Natural killer cell treated with Interleukin-12 subunit alpha and Interleukin-12 subunit beta and Interleukin-15 and Interleukin-18, amount 100 ng/mL, for 72 hours (primary cell): ENCODE results near the gene SMIM1. TPM values are rescaled to one million over a fixed set of nuclear protein-coding genes. Genes with fewer than 3 reads are reported as not detected.

Source experiments
- total RNA-seq, 2 donors: library from RNA; stranded (reverse); gene quantifications; one replicate each; pipeline ENCODE4 v1.2.3, GENCODE V29; 2022

SMIM1 gene
- total RNA-seq, 2 donors from 2014 or later, result not detected

Other genes with a start within 250 kb of the SMIM1 start
- gene MEGF6, start 161.2 kb upstream of the SMIM1 start, total RNA-seq, result 1 to 10 TPM in 1 of 2 donors, under 1 TPM in 1; 0.36 to 1.6 TPM
- 10 to 100 TPM; 11.9 to 18.4 TPM for gene TPRG1L, start 147.7 kb upstream of the SMIM1 start, total RNA-seq
- 10 to 100 TPM; 27.6 to 51.3 TPM for gene WRAP73, start 122.6 kb upstream of the SMIM1 start, total RNA-seq
- gene TP73, start 120.2 kb upstream of the SMIM1 start, total RNA-seq, result 1 to 10 TPM; 1.5 to 5.7 TPM
- gene CCDC27, start 20.3 kb upstream of the SMIM1 start, total RNA-seq, result not detected
- 10 to 100 TPM; 46.4 to 54.1 TPM for gene LRRC47, start 23.7 kb downstream of the SMIM1 start, total RNA-seq
- gene CEP104, start 84.5 kb downstream of the SMIM1 start, total RNA-seq, result 10 to 100 TPM; 46.6 to 59.4 TPM
- gene DFFB, start 84.7 kb downstream of the SMIM1 start, total RNA-seq, result 10 to 100 TPM; 13.3 to 19.4 TPM
- 10 to 100 TPM; 31.0 to 34.6 TPM for gene C1orf174, start 127.5 kb downstream of the SMIM1 start, total RNA-seq